ENCODE results near the gene TMEM150B. TPM values are rescaled to one million over a fixed set of nuclear protein-coding genes. Genes with fewer than 3 reads are reported as not detected.

The TMEM150B gene
- total RNA-seq, 1 experiment from 2014 or later = not detected

- TF ChIP-seq ELF1 (IDR thresholded peaks at IDR 0.05; ENCODE audit: borderline replicate concordance, low read depth) (no peak), SIN3A (IDR thresholded peaks at IDR 0.05; ENCODE audit: low read depth) (no peak), ZFX (IDR thresholded peaks at IDR 0.05) (no peak), EZH2 (IDR thresholded peaks at IDR 0.05) (no peak), POLR2AphosphoS5 (IDR thresholded peaks at IDR 0.05; ENCODE audit: low read depth, low read length) (no peak), ZBTB33 (IDR thresholded peaks at IDR 0.05; ENCODE audit: extremely low read depth, insufficient replicate concordance, low read length) (no peak), SP1 (IDR thresholded peaks at IDR 0.05; ENCODE audit: low read depth) (no peak), JUND (IDR thresholded peaks at IDR 0.05) (no peak), MAX (IDR thresholded peaks at IDR 0.05) (no peak), CBX3 (IDR thresholded peaks at IDR 0.05; ENCODE audit: low read depth) (no peak), FOSL1 (IDR thresholded peaks at IDR 0.05; ENCODE audit: low read depth) (no peak), POLR2A (IDR thresholded peaks at IDR 0.05; ENCODE audit: borderline replicate concordance, extremely low read depth, insufficient read depth, insufficient read length) (no peak), REST (IDR thresholded peaks at IDR 0.05; ENCODE audit: low read depth) (no peak), CTCF (IDR thresholded peaks at IDR 0.05 in 2 of 3, conservative IDR thresholded peaks at IDR 0.05 in 1 of 3; ENCODE audit: borderline replicate concordance in 1 of 3, insufficient read depth in 1 of 3, low read depth in 2 of 3, low read length in 2 of 3) (no peak), TCF7L2 (IDR thresholded peaks at IDR 0.05; ENCODE audit: borderline replicate concordance, extremely low read depth, insufficient read depth, insufficient read length) (no peak), EZH2phosphoT487 (IDR thresholded peaks at IDR 0.05; ENCODE audit: borderline replicate concordance) (no peak)
- H4K20me1 ChIP-seq (ENCODE audit: insufficient read depth) = no peaks in the 10 kb centered on the region
- intact Hi-C loops (cut with micrococcal nuclease) = no loop called here
- H3K4me3 ChIP-seq (replicated peaks in 1 of 2; ENCODE audit: low read depth in 1 of 2, low read length in 2 of 2) = no peak overlapping the region
- H3K27me3 ChIP-seq (ENCODE audit: insufficient read depth, low read length) = no peaks in the 10 kb centered on the region
- H3K9me2 ChIP-seq (ENCODE audit: insufficient read depth) = no peaks in the 10 kb centered on the region
- no peak overlapping the region for H3K9ac ChIP-seq (ENCODE audit: low read length)
- ATAC-seq = no peak
- H3K36me3 ChIP-seq (ENCODE audit: control insufficient read depth in 1 of 2, insufficient read depth in 2 of 2, low read length in 2 of 2) = peaks cover 9 to 21% of the 10 kb centered on the region in 2 experiments; a peak in 3 of 4 replicates
- peaks cover 4 to 6% of the 10 kb centered on the region in 2 experiments for H3K4me1 ChIP-seq (ENCODE audit: control insufficient read depth in 1 of 2, insufficient read depth in 2 of 2, low read length in 2 of 2)
- POLR2A ChIA-PET = no interaction called here
- no peak overlapping the region for H3K27ac ChIP-seq (ENCODE audit: low read depth, low read length)
- RAD21 ChIA-PET (ENCODE audit: low non-redundant PET in 1 of 2, low total read pairs in 2 of 2, uncharacterized antibody in 2 of 2, unreplicated experiment in 2 of 2) = no interaction called here
- H3K9me3 ChIP-seq (ENCODE audit: control insufficient read depth in 1 of 2, insufficient read depth in 1 of 2, low read depth in 1 of 2, low read length in 2 of 2) = no peaks in the 10 kb centered on the region
- CTCF ChIA-PET = no interaction called here
- H3K4me2 ChIP-seq (ENCODE audit: low read length) = no peak overlapping the region
- DNase-seq (ENCODE audit: low read depth, low spot score) = no peak
- no TSS peak for BruUV-seq (replicated peaks)
- no peak overlapping the region for H2AFZ ChIP-seq (ENCODE audit: low read depth, low read length, poor library complexity, severe bottlenecking)
- H3K79me2 ChIP-seq (ENCODE audit: insufficient read depth, low read length) = peaks cover 5% of the 10 kb centered on the region
Observed at GRCh38 chr19:55273978-55274707, 51.0 kb downstream of the TMEM150B start.

Measured in HCT116 (cell line).